ENCODE data around the gene RNF126.

The RNF126 gene

GRCh38 chr19:618247-618619 is 44.8 kb downstream of the RNF126 start:
- H3K36me3 Mint-ChIP-seq (ENCODE audit: low read depth): peaks cover 26% of the 10 kb centered on the region
- no peak for TF ChIP-seq CTCF (IDR thresholded peaks at IDR 0.05; ENCODE audit: unreplicated experiment in 3 of 3)
- no peak overlapping the region for H3K27ac Mint-ChIP-seq
- no peaks in the 10 kb centered on the region for H3K27me3 Mint-ChIP-seq (ENCODE audit: low read depth)
- H3K9me3 Mint-ChIP-seq: no peaks in the 10 kb centered on the region
- H3K4me3 Mint-ChIP-seq: no peak overlapping the region
- no peaks in the 10 kb centered on the region for H3K4me1 Mint-ChIP-seq

GRCh38 chr19:617551-618246 is 45.3 kb downstream of the RNF126 start:
- Mint-ChIP-seq H3K4me1 (no peaks in the 10 kb centered on the region), H3K36me3 (ENCODE audit: low read depth) (peaks cover 30% of the 10 kb centered on the region), H3K27ac (no peak overlapping the region), H3K9me3 (no peaks in the 10 kb centered on the region), H3K4me3 (no peak overlapping the region), H3K27me3 (ENCODE audit: low read depth) (no peaks in the 10 kb centered on the region)
- no peak for TF ChIP-seq CTCF (IDR thresholded peaks at IDR 0.05; ENCODE audit: unreplicated experiment in 3 of 3)

- Mint-ChIP-seq H3K27me3 (ENCODE audit: low read depth) (no peaks in the 10 kb centered on the region), H3K9me3 (no peaks in the 10 kb centered on the region), H3K36me3 (ENCODE audit: low read depth) (peaks cover 35% of the 10 kb centered on the region), H3K27ac (no peak overlapping the region), H3K4me3 (no peak overlapping the region), H3K4me1 (no peaks in the 10 kb centered on the region)
- no peak for TF ChIP-seq CTCF (IDR thresholded peaks at IDR 0.05; ENCODE audit: unreplicated experiment in 3 of 3)
Measured at GRCh38 chr19:616747-617526, 46.1 kb downstream of the RNF126 start.

- peaks cover 35% of the 10 kb centered on the region for H3K36me3 Mint-ChIP-seq (ENCODE audit: low read depth)
- H3K4me1 Mint-ChIP-seq: peaks cover 5% of the 10 kb centered on the region
- H3K27me3 Mint-ChIP-seq (ENCODE audit: low read depth): no peaks in the 10 kb centered on the region
- no peak for TF ChIP-seq CTCF (IDR thresholded peaks at IDR 0.05; ENCODE audit: unreplicated experiment in 3 of 3)
- no peak overlapping the region for H3K4me3 Mint-ChIP-seq
- H3K27ac Mint-ChIP-seq: no peak overlapping the region
- H3K9me3 Mint-ChIP-seq: no peaks in the 10 kb centered on the region
Measured at GRCh38 chr19:616062-616700, 46.8 kb downstream of the RNF126 start.

- no peak for TF ChIP-seq CTCF (IDR thresholded peaks at IDR 0.05; ENCODE audit: unreplicated experiment in 3 of 3)
- Mint-ChIP-seq H3K9me3 (no peaks in the 10 kb centered on the region), H3K4me1 (peaks cover 11% of the 10 kb centered on the region), H3K27me3 (ENCODE audit: low read depth) (no peaks in the 10 kb centered on the region), H3K36me3 (ENCODE audit: low read depth) (peaks cover 35% of the 10 kb centered on the region), H3K4me3 (no peak overlapping the region), H3K27ac (no peak overlapping the region)
Measured at GRCh38 chr19:615619-616018, 47.4 kb downstream of the RNF126 start.

All from nephron (organoid).